Neural cell (in vitro differentiated cells): ENCODE data around the gene SRPX. TPM values are rescaled to one million over a fixed set of nuclear protein-coding genes. Genes with fewer than 3 reads are reported as not detected.
A peak's percentile ranks its signal among the peaks of the same experiment; 100 is the strongest.

Source experiments
- H2AFZ ChIP-seq: fragments of 200-600, 300-800 bp; sonication (generic), shearing (Covaris generic); 2 replicates; pipeline ENCODE4 v1.6.0; 2014; ENCODE audit warnings: low read depth, mild to moderate bottlenecking, antibody characterized with exemption, low read length, moderate library complexity
- H3F3A ChIP-seq: fragments of 200-600 bp; shearing (Covaris generic); 2 replicates; pipeline ENCODE4 v1.6.1; 2016; ENCODE audit warnings: mild to moderate bottlenecking, moderate library complexity, mixed read lengths, antibody characterized with exemption, low read length; ENCODE audit not compliant: insufficient read depth, poor library complexity, severe bottlenecking
- H3K27ac ChIP-seq: fragments of 200-600, 300-800 bp; sonication (generic), shearing (Covaris generic); 2 replicates; pipeline ENCODE4 v1.5.1; 2014; ENCODE audit warnings: mild to moderate bottlenecking, low read length, moderate library complexity
- H3K27me3 ChIP-seq: fragments of 300-800, 200-600 bp; sonication (generic), shearing (Covaris generic); 2 replicates; pipeline ENCODE4 v1.6.0; 2014; ENCODE audit warnings: mild to moderate bottlenecking, low read depth, low read length, moderate library complexity; ENCODE audit not compliant: insufficient read depth
- H3K36me3 ChIP-seq: fragments of 300-800, 200-600 bp; sonication (generic), shearing (Covaris generic); 2 replicates; pipeline ENCODE4 v1.5.1; 2014; ENCODE audit warnings: mild to moderate bottlenecking, antibody characterized with exemption, low read length, moderate library complexity; ENCODE audit not compliant: insufficient read depth
- H3K4me2 ChIP-seq: fragments of 300-800, 200-600 bp; sonication (generic), shearing (Covaris generic); 2 replicates; pipeline ENCODE4 v1.6.0; 2014; ENCODE audit warnings: mild to moderate bottlenecking, low read length
- H3K4me3 ChIP-seq: fragments of 300-800, 200-600 bp; sonication (generic), shearing (Covaris generic); 2 replicates; pipeline ENCODE4 v1.5.1; 2014; ENCODE audit warnings: mild to moderate bottlenecking, low read length, moderate library complexity
- H3K79me2 ChIP-seq: fragments of 200-600 bp; shearing (Covaris generic); replicated peaks from 2 replicates; pipeline ENCODE4 v1.6.0; 2014; ENCODE audit warnings: mild to moderate bottlenecking, low read length, moderate library complexity; ENCODE audit not compliant: insufficient read depth
- H3K9ac ChIP-seq: fragments of 300-800, 200-600 bp; sonication (generic), shearing (Covaris generic); 2 replicates; pipeline ENCODE4 v1.6.1; 2016; ENCODE audit warnings: mild to moderate bottlenecking, low read length, mixed read lengths
- H3K9me2 ChIP-seq: fragments of 200-600 bp; shearing (Covaris generic); 2 replicates; pipeline ENCODE4 v1.6.1; 2016; ENCODE audit warnings: mild to moderate bottlenecking, low read length, mixed read lengths; ENCODE audit not compliant: insufficient read depth
- H3K9me3 ChIP-seq: fragments of 200-600, 300-800 bp; sonication (generic), shearing (Covaris generic); 2 replicates; pipeline ENCODE4 v1.6.1; 2016; ENCODE audit warnings: mild to moderate bottlenecking, mixed run types, low read length, moderate library complexity, mixed read lengths
- H4K20me1 ChIP-seq: fragments of 200-600 bp; shearing (Covaris generic); 2 replicates; pipeline ENCODE4 v1.6.1; 2016; ENCODE audit warnings: mild to moderate bottlenecking, mixed run types; ENCODE audit not compliant: insufficient read depth
- EP300 ChIP-seq: fragments of 450-650 bp; conservative IDR thresholded peaks from 2 replicates; pipeline ENCODE4 v1.6.1; 2014; ENCODE audit warnings: antibody characterized with exemption, mild to moderate bottlenecking, moderate library complexity; ENCODE audit not compliant: poor library complexity, severe bottlenecking
- EZH2 ChIP-seq: fragments of 200-600, 300-800 bp; shearing (Covaris generic), sonication (generic); IDR thresholded peaks from 2 replicates; pipeline ENCODE4 v1.6.1; 2014; ENCODE audit warnings: antibody characterized with exemption, low read length, borderline replicate concordance, mild to moderate bottlenecking; ENCODE audit not compliant: insufficient read depth, poor library complexity, severe bottlenecking
- MXI1 ChIP-seq: fragments of 450-650 bp; conservative IDR thresholded peaks from 2 replicates; pipeline ENCODE4 v1.6.1; 2014; ENCODE audit warnings: antibody characterized with exemption, mild to moderate bottlenecking; ENCODE audit not compliant: poor library complexity, severe bottlenecking
- POLR2AphosphoS5 ChIP-seq: IDR thresholded peaks from 2 replicates; pipeline ENCODE4 v1.6.1; 2012
- RAD21 ChIP-seq: fragments of 450-650 bp; conservative IDR thresholded peaks from 2 replicates; pipeline ENCODE4 v1.6.1; 2014; ENCODE audit warnings: antibody characterized with exemption, mild to moderate bottlenecking, moderate library complexity
- SMC3 ChIP-seq: fragments of 450-650 bp; conservative IDR thresholded peaks from 2 replicates; pipeline ENCODE4 v1.6.1; 2014; ENCODE audit warnings: antibody characterized with exemption, mild to moderate bottlenecking, moderate library complexity; ENCODE audit not compliant: poor library complexity
- TAF1 ChIP-seq: IDR thresholded peaks from 2 replicates; pipeline ENCODE4 v1.6.1; 2012; ENCODE audit warnings: low read depth
- polyA plus RNA-seq: library from polyadenylated mRNA; depleted of rRNA; stranded (reverse); fragments of >200 nt; gene quantifications from 2 replicates; pipeline ENCODE4 v1.2.3, GENCODE V29; 2014
- TF ChIP-seq, protein P1 (sequence below): IDR thresholded peaks from 2 replicates; pipeline ENCODE4 v1.6.1; 2012; ENCODE audit warnings: borderline replicate concordance
- TF ChIP-seq, protein P2 (sequence below): fragments of 450-650 bp; IDR thresholded peaks from 2 replicates; pipeline ENCODE4 v1.5.1; 2014; ENCODE audit warnings: antibody characterized with exemption, mild to moderate bottlenecking, moderate library complexity; ENCODE audit not compliant: poor library complexity, severe bottlenecking

Gene SRPX
- polyA plus RNA-seq, 1 donor from 2014 or later: 0.52 TPM

DNA sequence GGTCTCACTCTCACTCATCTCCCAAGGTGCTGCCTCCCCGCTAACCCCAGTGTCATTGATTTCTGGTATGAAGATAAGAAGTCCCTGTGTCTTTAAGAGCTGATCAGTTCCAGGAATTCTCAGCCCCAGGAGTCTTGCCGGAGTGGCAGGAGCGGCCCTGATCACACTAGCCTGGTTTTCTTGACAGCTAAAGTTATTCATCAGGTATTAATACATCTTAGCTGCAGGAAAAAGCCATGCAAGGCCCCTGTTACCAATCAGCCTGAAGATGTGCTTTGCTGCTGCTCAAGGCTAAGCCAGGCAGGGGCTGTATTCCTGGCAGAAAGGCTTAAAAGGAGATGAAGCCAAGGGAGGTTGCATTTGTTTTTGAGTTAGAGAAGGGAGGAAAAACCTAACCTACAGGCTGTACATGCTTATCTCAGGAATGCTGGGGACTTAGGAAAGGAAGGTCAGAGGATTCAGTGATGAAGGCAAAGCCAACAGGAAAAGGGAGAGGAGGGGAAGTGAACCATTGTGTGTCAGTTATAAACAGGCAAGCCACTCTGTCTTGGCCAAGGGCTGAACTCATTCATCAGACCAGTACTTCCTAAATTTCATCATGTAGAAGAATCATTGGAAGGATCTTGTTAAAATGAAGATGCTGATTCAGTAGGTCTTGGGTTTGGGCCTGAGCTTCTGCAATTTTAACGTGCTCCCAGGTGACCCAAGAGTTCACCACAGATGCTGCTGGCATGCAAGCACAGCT is 8.6 kb downstream of the SRPX start:
- Histone ChIP-seq H3K9ac (no peak overlapping the region), H3K79me2 (no peaks in the 10 kb centered on the region), H3K4me2 (no peak overlapping the region), H4K20me1 (no peaks in the 10 kb centered on the region), H3F3A (no peaks in the 10 kb centered on the region), H3K27me3 (no peaks in the 10 kb centered on the region), H3K4me3 (no peak overlapping the region), H3K27ac (peak overlapping the region; percentile 66), H3K9me2 (no peaks in the 10 kb centered on the region), H3K9me3 (no peaks in the 10 kb centered on the region), H3K36me3 (no peaks in the 10 kb centered on the region), H2AFZ (no peak overlapping the region)
- TF ChIP-seq TAF1: no peak
- no peak for TF ChIP-seq POLR2AphosphoS5
- TF ChIP-seq, protein P1, sequence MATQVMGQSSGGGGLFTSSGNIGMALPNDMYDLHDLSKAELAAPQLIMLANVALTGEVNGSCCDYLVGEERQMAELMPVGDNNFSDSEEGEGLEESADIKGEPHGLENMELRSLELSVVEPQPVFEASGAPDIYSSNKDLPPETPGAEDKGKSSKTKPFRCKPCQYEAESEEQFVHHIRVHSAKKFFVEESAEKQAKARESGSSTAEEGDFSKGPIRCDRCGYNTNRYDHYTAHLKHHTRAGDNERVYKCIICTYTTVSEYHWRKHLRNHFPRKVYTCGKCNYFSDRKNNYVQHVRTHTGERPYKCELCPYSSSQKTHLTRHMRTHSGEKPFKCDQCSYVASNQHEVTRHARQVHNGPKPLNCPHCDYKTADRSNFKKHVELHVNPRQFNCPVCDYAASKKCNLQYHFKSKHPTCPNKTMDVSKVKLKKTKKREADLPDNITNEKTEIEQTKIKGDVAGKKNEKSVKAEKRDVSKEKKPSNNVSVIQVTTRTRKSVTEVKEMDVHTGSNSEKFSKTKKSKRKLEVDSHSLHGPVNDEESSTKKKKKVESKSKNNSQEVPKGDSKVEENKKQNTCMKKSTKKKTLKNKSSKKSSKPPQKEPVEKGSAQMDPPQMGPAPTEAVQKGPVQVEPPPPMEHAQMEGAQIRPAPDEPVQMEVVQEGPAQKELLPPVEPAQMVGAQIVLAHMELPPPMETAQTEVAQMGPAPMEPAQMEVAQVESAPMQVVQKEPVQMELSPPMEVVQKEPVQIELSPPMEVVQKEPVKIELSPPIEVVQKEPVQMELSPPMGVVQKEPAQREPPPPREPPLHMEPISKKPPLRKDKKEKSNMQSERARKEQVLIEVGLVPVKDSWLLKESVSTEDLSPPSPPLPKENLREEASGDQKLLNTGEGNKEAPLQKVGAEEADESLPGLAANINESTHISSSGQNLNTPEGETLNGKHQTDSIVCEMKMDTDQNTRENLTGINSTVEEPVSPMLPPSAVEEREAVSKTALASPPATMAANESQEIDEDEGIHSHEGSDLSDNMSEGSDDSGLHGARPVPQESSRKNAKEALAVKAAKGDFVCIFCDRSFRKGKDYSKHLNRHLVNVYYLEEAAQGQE: no peak
- no peak for TF ChIP-seq MXI1
- no peak for TF ChIP-seq RAD21
- TF ChIP-seq, protein P2, sequence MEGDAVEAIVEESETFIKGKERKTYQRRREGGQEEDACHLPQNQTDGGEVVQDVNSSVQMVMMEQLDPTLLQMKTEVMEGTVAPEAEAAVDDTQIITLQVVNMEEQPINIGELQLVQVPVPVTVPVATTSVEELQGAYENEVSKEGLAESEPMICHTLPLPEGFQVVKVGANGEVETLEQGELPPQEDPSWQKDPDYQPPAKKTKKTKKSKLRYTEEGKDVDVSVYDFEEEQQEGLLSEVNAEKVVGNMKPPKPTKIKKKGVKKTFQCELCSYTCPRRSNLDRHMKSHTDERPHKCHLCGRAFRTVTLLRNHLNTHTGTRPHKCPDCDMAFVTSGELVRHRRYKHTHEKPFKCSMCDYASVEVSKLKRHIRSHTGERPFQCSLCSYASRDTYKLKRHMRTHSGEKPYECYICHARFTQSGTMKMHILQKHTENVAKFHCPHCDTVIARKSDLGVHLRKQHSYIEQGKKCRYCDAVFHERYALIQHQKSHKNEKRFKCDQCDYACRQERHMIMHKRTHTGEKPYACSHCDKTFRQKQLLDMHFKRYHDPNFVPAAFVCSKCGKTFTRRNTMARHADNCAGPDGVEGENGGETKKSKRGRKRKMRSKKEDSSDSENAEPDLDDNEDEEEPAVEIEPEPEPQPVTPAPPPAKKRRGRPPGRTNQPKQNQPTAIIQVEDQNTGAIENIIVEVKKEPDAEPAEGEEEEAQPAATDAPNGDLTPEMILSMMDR: no peak
- TF ChIP-seq SMC3: no peak
- TF ChIP-seq EP300: no peak
- no peak for TF ChIP-seq EZH2

DNA sequence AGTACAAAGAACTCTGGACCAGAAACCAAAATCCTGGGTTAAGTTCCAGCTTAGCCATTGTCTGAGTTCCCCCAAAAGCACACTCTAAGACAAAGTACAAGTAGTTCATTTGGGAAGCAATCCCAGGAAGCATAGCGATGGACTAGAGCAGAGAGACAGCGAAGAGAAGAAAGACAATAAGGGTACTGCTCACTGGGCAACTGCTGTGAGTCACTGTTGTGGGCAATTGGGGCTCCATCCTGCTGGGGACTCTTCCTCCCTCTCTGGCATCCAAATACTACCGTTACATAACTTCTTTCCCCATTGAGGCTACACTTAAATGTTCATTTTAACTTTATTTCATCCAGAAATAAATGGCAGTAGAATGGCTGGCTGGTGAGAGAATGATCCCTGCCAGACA is 14.1 kb downstream of the SRPX start:
- no peaks in the 10 kb centered on the region for H3F3A ChIP-seq
- H3K9me2 ChIP-seq: no peaks in the 10 kb centered on the region
- no peaks in the 10 kb centered on the region for H3K79me2 ChIP-seq
- no peak overlapping the region for H2AFZ ChIP-seq
- H3K9me3 ChIP-seq: no peaks in the 10 kb centered on the region
- no peaks in the 10 kb centered on the region for H4K20me1 ChIP-seq
- H3K27ac ChIP-seq: no peak overlapping the region
- no peak for TF ChIP-seq SMC3
- TF ChIP-seq, protein P2: no peak
- no peak for TF ChIP-seq POLR2AphosphoS5
- TF ChIP-seq RAD21: no peak
- TF ChIP-seq MXI1: no peak
- TF ChIP-seq, protein P1: no peak
- TF ChIP-seq EP300: no peak
- no peak for TF ChIP-seq TAF1
- no peak for TF ChIP-seq EZH2
- H3K4me3 ChIP-seq: no peak overlapping the region
- no peak overlapping the region for H3K9ac ChIP-seq
- H3K4me2 ChIP-seq: no peak overlapping the region
- H3K27me3 ChIP-seq: no peaks in the 10 kb centered on the region
- H3K36me3 ChIP-seq: no peaks in the 10 kb centered on the region
